ENCODE results near the gene SCG2.
A peak's percentile ranks its signal among the peaks of the same experiment; 100 is the strongest.

SCG2 gene

GRCh38 chr2:223641082-223641481 lies 38.9 kb upstream of the SCG2 start:
- Histone ChIP-seq H3K4me2 (no peak overlapping the region), H3K9ac (no peak overlapping the region), H3K9me3 (replicated peaks in 1 of 11) (peaks cover 16 to 35% (median 24%) of the 10 kb centered on the region in 11 experiments; a peak in 21 of 22 replicates), H3K4me3 (no peak overlapping the region), H3K4me1 (peaks cover 0 to 31% (median 0%) of the 10 kb centered on the region in 10 experiments; a peak in 5 of 20 replicates), H4K20me1 (no peaks in the 10 kb centered on the region), H3K36me3 (no peaks in the 10 kb centered on the region), H3K27me3 (no peaks in the 10 kb centered on the region), H3K27ac (no peak overlapping the region)
- no peak for TF ChIP-seq Cebpa-rat (IDR thresholded peaks at IDR 0.05)

GRCh38 chr2:223635080-223635479 lies 32.9 kb upstream of the SCG2 start:
- peaks cover 0 to 5% (median 0%) of the 10 kb centered on the region in 10 experiments; a peak in 1 of 20 replicates for H3K4me1 ChIP-seq
- H3K27ac ChIP-seq = no peak overlapping the region
- no peak overlapping the region for H3K4me3 ChIP-seq
- H3K9ac ChIP-seq = no peak overlapping the region
- no peaks in the 10 kb centered on the region for H3K36me3 ChIP-seq
- TF ChIP-seq Cebpa-rat (IDR thresholded peaks at IDR 0.05) = no peak
- 0 out of 22 replicates have a peak overlapping the region, but pooled peaks of 1 of the 11 experiments have one; percentile 24 for H3K4me2 ChIP-seq
- H3K27me3 ChIP-seq = no peaks in the 10 kb centered on the region
- H3K9me3 ChIP-seq (replicated peaks in 1 of 11) = peaks cover 17 to 31% (median 22%) of the 10 kb centered on the region in 11 experiments; a peak in 21 of 22 replicates
- H4K20me1 ChIP-seq = no peaks in the 10 kb centered on the region

GRCh38 chr2:223634238-223634637 lies 32.1 kb upstream of the SCG2 start:
- Histone ChIP-seq H3K9me3 (replicated peaks in 1 of 11) (peaks cover 13 to 22% (median 14%) of the 10 kb centered on the region in 11 experiments; a peak in 21 of 22 replicates), H3K4me3 (no peak overlapping the region), H3K27me3 (no peaks in the 10 kb centered on the region), H3K9ac (no peak overlapping the region), H3K27ac (no peak overlapping the region), H4K20me1 (no peaks in the 10 kb centered on the region), H3K4me1 (peaks cover 0 to 5% (median 0%) of the 10 kb centered on the region in 10 experiments; a peak in 1 of 20 replicates), H3K36me3 (no peaks in the 10 kb centered on the region), H3K4me2 (no peak overlapping the region)
- TF ChIP-seq Cebpa-rat (IDR thresholded peaks at IDR 0.05) = no peak

GRCh38 chr2:223633656-223634055 lies 31.5 kb upstream of the SCG2 start:
- H3K27ac ChIP-seq = no peak overlapping the region
- H3K27me3 ChIP-seq = no peaks in the 10 kb centered on the region
- no peak overlapping the region for H3K4me3 ChIP-seq
- peaks cover 0 to 5% (median 0%) of the 10 kb centered on the region in 10 experiments; a peak in 1 of 20 replicates for H3K4me1 ChIP-seq
- no peak overlapping the region for H3K9ac ChIP-seq
- no peak overlapping the region for H3K4me2 ChIP-seq
- peaks cover 7 to 18% (median 10%) of the 10 kb centered on the region in 11 experiments; a peak in 21 of 22 replicates for H3K9me3 ChIP-seq (replicated peaks in 1 of 11)
- no peaks in the 10 kb centered on the region for H3K36me3 ChIP-seq
- no peaks in the 10 kb centered on the region for H4K20me1 ChIP-seq
- no peak for TF ChIP-seq Cebpa-rat (IDR thresholded peaks at IDR 0.05)

GRCh38 chr2:223632826-223633225 lies 30.7 kb upstream of the SCG2 start:
- Histone ChIP-seq H3K9ac (no peak overlapping the region), H3K4me3 (no peak overlapping the region), H4K20me1 (no peaks in the 10 kb centered on the region), H3K9me3 (replicated peaks in 1 of 11) (peaks cover under 1 to 13% (median 5%) of the 10 kb centered on the region in 11 experiments; a peak in 10 of 22 replicates), H3K27me3 (no peaks in the 10 kb centered on the region), H3K36me3 (no peaks in the 10 kb centered on the region), H3K4me1 (peaks cover 0 to 5% (median 0%) of the 10 kb centered on the region in 10 experiments; a peak in 6 of 20 replicates), H3K27ac (no peak overlapping the region), H3K4me2 (no peak overlapping the region)
- TF ChIP-seq Cebpa-rat (IDR thresholded peaks at IDR 0.05) = no peak

GRCh38 chr2:223626716-223627115 lies 24.6 kb upstream of the SCG2 start:
- no peaks in the 10 kb centered on the region for H3K27me3 ChIP-seq
- peaks cover 28 to 47% (median 35%) of the 10 kb centered on the region in 10 experiments for H3K4me1 ChIP-seq

GRCh38 chr2:223625652-223626051 lies 23.5 kb upstream of the SCG2 start:
- TF ChIP-seq Cebpa-rat (IDR thresholded peaks at IDR 0.05) = no peak
- Histone ChIP-seq H3K9ac (no peak overlapping the region), H3K36me3 (no peaks in the 10 kb centered on the region), H3K4me2 (peak overlapping the region; percentile 19 to 80 (median 52); a peak in 21 of 22 replicates), H3K27me3 (no peaks in the 10 kb centered on the region), H4K20me1 (no peaks in the 10 kb centered on the region), H3K27ac (peak overlapping the region in 3 of 11 experiments; percentile 19 to 43 (median 27); a peak in 2 of 22 replicates), H3K9me3 (replicated peaks in 1 of 11) (peaks cover 0 to 17% (median 6%) of the 10 kb centered on the region in 11 experiments; a peak in 8 of 22 replicates), H3K4me3 (no peak overlapping the region; a peak in 1 of 20 replicates), H3K4me1 (peaks cover 28 to 57% (median 38%) of the 10 kb centered on the region in 10 experiments)

More at GRCh38 chr2:223626716-223627115, 24.6 kb upstream of the SCG2 start:
- Histone ChIP-seq H3K9ac (0 out of 22 replicates have a peak overlapping the region, but pooled peaks of 1 of the 11 experiments have one; percentile 7), H3K4me2 (peak overlapping the region in 10 of 11 experiments; percentile 42 to 80 (median 52); a peak in 20 of 22 replicates), H3K27ac (no peak overlapping the region), H4K20me1 (no peaks in the 10 kb centered on the region), H3K4me3 (no peak overlapping the region), H3K9me3 (replicated peaks in 1 of 11) (peaks cover 0 to 16% (median 4%) of the 10 kb centered on the region in 11 experiments; a peak in 7 of 22 replicates), H3K36me3 (no peaks in the 10 kb centered on the region)
- no peak for TF ChIP-seq Cebpa-rat (IDR thresholded peaks at IDR 0.05)

GRCh38 chr2:223621901-223622300 lies 19.7 kb upstream of the SCG2 start:
- Histone ChIP-seq H3K27ac (no peak overlapping the region), H4K20me1 (no peaks in the 10 kb centered on the region), H3K4me1 (peaks cover 27 to 76% (median 48%) of the 10 kb centered on the region in 10 experiments), H3K36me3 (no peaks in the 10 kb centered on the region), H3K27me3 (no peaks in the 10 kb centered on the region), H3K9ac (no peak overlapping the region), H3K9me3 (replicated peaks in 1 of 11) (peaks cover 0 to 12% (median 5%) of the 10 kb centered on the region in 11 experiments; a peak in 7 of 22 replicates), H3K4me3 (no peak overlapping the region), H3K4me2 (peak overlapping the region in 6 of 11 experiments; percentile 11 to 47 (median 34); a peak in 7 of 22 replicates)
- no peak for TF ChIP-seq Cebpa-rat (IDR thresholded peaks at IDR 0.05)

- Histone ChIP-seq H3K27ac (no peak overlapping the region), H3K4me1 (peaks cover 6 to 58% (median 28%) of the 10 kb centered on the region in 10 experiments; a peak in 19 of 20 replicates), H3K27me3 (no peaks in the 10 kb centered on the region)
Measured at GRCh38 chr2:223619486-223620129, 17.4 kb upstream of the SCG2 start.

More at GRCh38 chr2:223619486-223620129, 17.4 kb upstream of the SCG2 start:
- Histone ChIP-seq H3K36me3 (no peaks in the 10 kb centered on the region), H3K9me3 (replicated peaks in 1 of 11) (peaks cover 0 to 17% (median 5%) of the 10 kb centered on the region in 11 experiments; a peak in 6 of 22 replicates), H3K4me2 (peak overlapping the region in 6 of 11 experiments; percentile 50 to 77 (median 68); a peak in 10 of 22 replicates), H4K20me1 (no peaks in the 10 kb centered on the region), H3K4me3 (no peak overlapping the region), H3K9ac (no peak overlapping the region)
- no peak for TF ChIP-seq Cebpa-rat (IDR thresholded peaks at IDR 0.05)

Measured in BLaER1 treated with 17β-estradiol and CSF1 and Interleukin-3, amounts not matched to agents 10 nM and 100 nM (cell line).